ENCODE data around the gene DTD1.

DTD1 gene

DNA sequence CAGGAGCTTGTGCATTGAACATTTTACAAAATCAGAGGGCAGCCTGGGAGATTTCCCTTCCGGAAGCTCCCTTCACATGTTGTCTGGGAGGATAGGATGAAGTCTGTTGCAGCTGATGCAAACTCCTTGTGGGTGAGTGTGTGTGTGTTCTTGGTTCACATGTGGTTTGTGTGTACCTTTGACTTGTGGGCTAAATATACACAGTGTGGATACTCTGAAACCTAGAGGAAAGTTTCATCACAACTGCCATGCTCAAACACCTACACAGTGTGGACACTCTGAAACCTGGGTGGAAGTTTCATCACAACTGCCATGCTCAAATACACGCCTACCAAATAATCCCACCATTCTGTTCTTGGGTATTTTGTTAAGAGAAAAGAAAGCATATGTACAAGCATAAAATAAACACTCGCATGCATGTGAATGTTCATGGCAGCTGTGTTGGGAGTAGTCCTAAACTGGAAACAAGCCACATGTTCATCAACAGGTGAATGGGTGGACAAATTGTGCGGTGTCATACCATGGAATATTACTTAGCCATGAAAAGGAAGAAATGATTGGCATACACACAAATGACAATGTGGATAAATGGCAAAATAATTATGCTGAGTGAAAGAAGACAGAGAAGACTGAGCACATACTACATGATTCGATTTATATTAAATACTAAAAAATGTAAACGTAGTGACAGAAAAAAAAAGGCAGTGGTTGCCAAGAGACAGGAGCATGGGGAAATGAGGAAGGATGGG is 227.5 kb downstream of the DTD1 start:
- TF ChIP-seq GATA3 (IDR thresholded peaks at IDR 0.05; ENCODE audit: low read depth, low read length) (no peak), GATA2 (IDR thresholded peaks at IDR 0.05; ENCODE audit: low read depth, low read length) (no peak)
